ENCODE data around the gene SCD5. TPM values are rescaled to one million over a fixed set of nuclear protein-coding genes. Genes with fewer than 3 reads are reported as not detected.

SCD5 gene
- total RNA-seq, 4 donors from 2014 or later, result 6.2 to 9.2 (median 7.1) TPM

- TF ChIP-seq CTCF (IDR thresholded peaks at IDR 0.05; ENCODE audit: low read depth), result no peak
These were observed 175.4 kb downstream of the SCD5 start for GRCh38 chr4:82623121-82623683.

- TF ChIP-seq CTCF (IDR thresholded peaks at IDR 0.05; ENCODE audit: low read depth), result no peak
These were observed 177.3 kb downstream of the SCD5 start for GRCh38 chr4:82621251-82621650.

GRCh38 chr4:82620126-82620735 is 178.4 kb downstream of the SCD5 start:
- no peak for TF ChIP-seq CTCF (IDR thresholded peaks at IDR 0.05; ENCODE audit: low read depth)

GRCh38 chr4:82618103-82618720 is 180.4 kb downstream of the SCD5 start:
- no peak for TF ChIP-seq CTCF (IDR thresholded peaks at IDR 0.05; ENCODE audit: low read depth)

GRCh38 chr4:82614838-82615449 is 183.7 kb downstream of the SCD5 start:
- TF ChIP-seq CTCF (IDR thresholded peaks at IDR 0.05; ENCODE audit: low read depth), result no peak

GRCh38 chr4:82613121-82613520 is 185.5 kb downstream of the SCD5 start:
- no peak for TF ChIP-seq CTCF (IDR thresholded peaks at IDR 0.05; ENCODE audit: low read depth)

GRCh38 chr4:82611982-82612381 is 186.6 kb downstream of the SCD5 start:
- TF ChIP-seq CTCF (IDR thresholded peaks at IDR 0.05; ENCODE audit: low read depth), result no peak

Data from subcutaneous adipose tissue (tissue), 4 donors.